IgD-negative memory B cell (primary cell): ENCODE data around the gene PROKR1. TPM values are rescaled to one million over a fixed set of nuclear protein-coding genes. Genes with fewer than 3 reads are reported as not detected.
"Not testable (repeated sequence)": the region's sequence is repeated elsewhere in the genome, so short reads cannot be mapped to it uniquely, and the experiment has no call there.

Experiments used
- H3K27ac Mint-ChIP-seq, 3 donors: one replicate each; pipeline ENCODE4 v1.8.0; 2020 to 2022; ENCODE audit warnings: mild to moderate bottlenecking in 3 of 3, mixed read lengths in 3 of 3, moderate library complexity in 1 of 3
- H3K27me3 Mint-ChIP-seq: one replicate; pipeline ENCODE4 v1.8.0; 2021; ENCODE audit warnings: mixed read lengths
- H3K36me3 Mint-ChIP-seq: one replicate; pipeline ENCODE4 v1.8.0; 2020; ENCODE audit warnings: mild to moderate bottlenecking, mixed read lengths
- H3K4me1 Mint-ChIP-seq, 3 donors: one replicate each; pipeline ENCODE4 v1.8.0; 2020 to 2022; ENCODE audit warnings: mixed read lengths in 3 of 3, mild to moderate bottlenecking in 1 of 3
- H3K4me3 Mint-ChIP-seq, 4 donors: one replicate each; pipeline ENCODE4 v1.8.0; 2020 to 2022; ENCODE audit warnings: mild to moderate bottlenecking in 4 of 4, mixed read lengths in 4 of 4, moderate library complexity in 3 of 4
- H3K9me3 Mint-ChIP-seq, 3 donors: one replicate each; pipeline ENCODE4 v1.8.0; 2020 to 2021; ENCODE audit warnings: mixed read lengths in 3 of 3, mild to moderate bottlenecking in 1 of 3
- polyA plus RNA-seq: library from polyadenylated mRNA; unstranded; fragments of 300-500 nt; fragmentation: Illumina TruSeq; gene quantifications from one replicate; pipeline ENCODE4 v1.2.3, GENCODE V29; 2021

The PROKR1 gene
- polyA plus RNA-seq, result not detected

DNA sequence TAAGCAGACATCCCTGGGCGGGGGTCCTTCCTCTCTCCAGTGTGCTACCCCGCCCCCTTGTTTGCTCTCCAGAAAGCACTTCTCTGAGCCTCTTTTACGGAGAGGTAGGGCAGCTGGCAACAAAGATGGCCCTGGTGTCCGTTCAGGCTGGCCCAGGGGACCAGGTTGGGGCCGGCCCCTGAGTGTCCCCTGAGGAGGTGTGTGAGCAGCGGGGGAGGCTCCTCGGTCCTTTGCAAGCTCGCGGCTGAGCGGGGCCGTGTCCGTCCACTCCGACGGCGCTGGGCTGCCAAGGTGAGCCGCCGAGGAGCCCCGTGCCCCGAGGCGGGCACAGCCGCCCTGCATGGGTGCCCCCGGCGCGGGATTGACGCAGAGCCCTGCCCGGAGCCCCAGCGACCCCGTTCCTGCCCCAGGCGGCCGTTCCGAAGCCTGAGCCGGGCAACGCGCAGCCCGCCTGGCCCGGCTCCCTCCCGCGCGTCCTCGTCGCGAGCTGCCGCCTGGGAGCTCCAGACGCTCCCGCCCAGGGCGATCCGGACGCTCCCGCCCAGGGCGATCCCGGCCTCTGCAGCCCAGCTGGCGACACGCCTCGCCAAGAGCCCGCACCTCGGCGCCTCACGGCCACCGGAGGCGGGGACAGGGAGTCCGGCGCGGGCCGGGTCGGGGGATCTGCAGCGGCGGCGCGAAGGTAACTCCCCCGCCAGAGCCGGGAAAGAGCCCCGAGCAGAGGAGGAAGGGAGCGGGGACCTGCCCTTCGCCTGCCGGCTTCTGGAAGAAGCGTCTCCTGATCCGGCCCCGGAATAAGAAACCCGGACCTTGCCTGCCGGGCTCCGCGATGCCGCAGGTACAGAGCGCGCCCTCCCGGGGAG is at the start of gene PROKR1:
PROKR1 (plus strand) TSS at position 569 of the 863 bp plus-strand sequence. CDS start 2,243 bp downstream, outside the sequence.
- peak within 1 kb of the TSS in 3 of 4 donors; percentile 60 to 66 (median 65) for H3K4me3 Mint-ChIP-seq
- H3K27ac Mint-ChIP-seq, result peak within 1 kb of the TSS in 1 of 3 donors; percentile 43
- H3K9me3 Mint-ChIP-seq, result peaks cover 5 to 22% (median 7%) of the 10 kb centered on the region in 3 donors
- peaks cover 4% of the 10 kb centered on the region for H3K36me3 Mint-ChIP-seq
- H3K4me1 Mint-ChIP-seq, result peaks cover 0 to 4% (median 4%) of the 10 kb centered on the region in 3 donors
- peaks cover 49% of the 10 kb centered on the region for H3K27me3 Mint-ChIP-seq

DNA sequence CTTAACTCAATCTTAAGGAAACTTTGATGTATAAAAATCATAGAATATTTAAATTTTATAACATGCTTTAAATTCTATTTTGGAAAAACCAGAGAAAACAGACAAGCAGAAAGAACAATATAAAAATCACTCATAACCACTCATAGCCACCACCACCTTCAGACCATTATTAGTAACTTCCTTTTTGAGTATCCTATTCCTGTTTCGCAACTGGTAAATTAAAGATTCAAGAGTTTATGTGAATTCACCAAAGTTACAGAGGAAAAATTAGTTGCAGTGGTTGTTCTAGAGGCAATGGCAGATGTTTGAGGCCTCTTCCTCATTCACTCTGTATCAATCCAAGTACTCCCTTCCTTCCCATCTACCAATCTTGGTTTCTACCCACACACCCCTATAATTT is 49.3 kb upstream of the PROKR1 start:
- Mint-ChIP-seq H3K4me3 (no peak overlapping the region), H3K36me3 (peaks cover 7% of the 10 kb centered on the region), H3K9me3 (peaks cover 0 to under 1% (median 0%) of the 10 kb centered on the region in 3 donors), H3K27ac (no peak overlapping the region), H3K4me1 (peaks cover 5 to 9% (median 9%) of the 10 kb centered on the region in 3 donors), H3K27me3 (no peaks in the 10 kb centered on the region)

DNA sequence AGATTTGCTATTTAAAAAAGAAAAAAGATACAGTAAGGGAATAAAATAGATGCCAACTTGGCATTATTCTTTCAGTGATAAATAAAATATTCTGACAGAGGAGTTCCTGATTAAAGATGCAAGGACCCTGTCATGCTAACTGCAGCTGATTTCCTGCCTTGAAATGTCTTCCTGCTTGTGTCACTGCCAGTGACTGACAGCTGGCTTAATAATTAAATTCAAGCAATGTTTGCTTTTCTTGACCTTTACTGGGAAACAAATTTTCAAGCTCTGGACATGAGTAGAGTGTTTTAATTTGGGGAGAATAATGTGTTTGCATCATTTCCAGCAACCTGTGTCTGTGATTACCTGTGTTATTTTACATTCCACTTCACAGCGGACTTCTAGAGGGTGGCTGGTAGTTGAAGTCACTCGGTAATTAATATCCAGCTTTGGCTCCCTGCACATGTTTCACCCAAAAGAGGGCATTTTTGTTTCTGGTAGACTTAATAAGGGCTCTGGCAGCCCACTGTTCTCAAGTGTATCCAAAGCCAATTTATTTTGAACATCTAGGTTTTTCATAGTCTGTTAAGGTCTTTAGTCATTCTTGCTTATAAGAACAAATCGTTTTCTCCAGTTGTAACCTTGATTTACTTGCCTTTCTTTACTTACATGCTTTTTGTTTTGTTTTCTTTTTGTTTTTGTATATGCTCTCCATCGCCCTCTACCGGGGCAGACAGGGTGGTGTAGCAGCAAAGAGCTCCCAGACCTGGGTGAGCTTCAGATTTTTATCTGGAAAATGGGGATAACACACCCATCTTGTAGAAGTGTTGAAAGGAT is 48.5 kb upstream of the PROKR1 start:
- H3K27ac Mint-ChIP-seq, result no peak overlapping the region
- H3K27me3 Mint-ChIP-seq, result no peaks in the 10 kb centered on the region
- peak overlapping the region in 1 of 4 donors; percentile 34 for H3K4me3 Mint-ChIP-seq

DNA sequence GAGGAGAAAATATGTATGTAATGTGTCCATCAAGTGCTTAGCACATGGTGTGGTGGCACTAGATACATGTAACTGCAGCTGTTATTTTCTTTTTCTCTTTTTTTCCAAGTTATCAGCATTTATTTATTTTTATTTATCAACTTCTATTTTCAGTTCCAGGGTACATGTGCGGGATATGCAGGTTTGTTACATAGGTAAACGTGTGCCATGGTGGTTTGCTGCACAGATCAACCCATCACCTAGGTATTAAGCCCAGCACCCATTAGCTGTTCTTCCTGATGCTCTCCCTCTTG is 47.9 kb upstream of the PROKR1 start:
- H3K27me3 Mint-ChIP-seq, H3K27ac Mint-ChIP-seq, H3K36me3 Mint-ChIP-seq, H3K4me1 Mint-ChIP-seq, H3K4me3 Mint-ChIP-seq: not testable (repeated sequence)
- peaks cover 0 to 11% (median 4%) of the 10 kb centered on the region in 3 donors for H3K9me3 Mint-ChIP-seq

More for the DNA sequence above, 48.5 kb upstream of the PROKR1 start:
- H3K9me3 Mint-ChIP-seq, result peaks cover 0 to 5% (median 2%) of the 10 kb centered on the region in 3 donors
- peaks cover 3% of the 10 kb centered on the region for H3K36me3 Mint-ChIP-seq
- peaks cover 5 to 9% (median 9%) of the 10 kb centered on the region in 3 donors for H3K4me1 Mint-ChIP-seq

DNA sequence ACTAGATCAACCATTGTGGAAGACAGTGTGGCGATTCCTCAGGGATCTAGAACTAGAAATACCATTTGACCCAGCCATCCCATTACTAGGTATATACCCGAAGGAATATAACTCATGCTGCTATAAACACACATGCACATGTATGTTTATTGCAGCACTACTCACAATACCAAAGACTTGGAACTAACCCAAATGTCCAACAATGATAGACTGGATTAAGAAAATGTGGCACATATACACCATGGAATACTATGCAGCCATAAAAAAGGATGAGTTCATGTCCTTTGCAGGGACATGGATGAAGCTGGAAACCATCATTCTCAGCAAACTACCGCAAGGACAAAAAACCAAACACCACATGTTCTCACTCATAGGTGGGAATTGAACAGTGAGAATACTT is 42.9 kb upstream of the PROKR1 start:
- not testable (repeated sequence) for H3K27me3 Mint-ChIP-seq, H3K4me3 Mint-ChIP-seq

DNA sequence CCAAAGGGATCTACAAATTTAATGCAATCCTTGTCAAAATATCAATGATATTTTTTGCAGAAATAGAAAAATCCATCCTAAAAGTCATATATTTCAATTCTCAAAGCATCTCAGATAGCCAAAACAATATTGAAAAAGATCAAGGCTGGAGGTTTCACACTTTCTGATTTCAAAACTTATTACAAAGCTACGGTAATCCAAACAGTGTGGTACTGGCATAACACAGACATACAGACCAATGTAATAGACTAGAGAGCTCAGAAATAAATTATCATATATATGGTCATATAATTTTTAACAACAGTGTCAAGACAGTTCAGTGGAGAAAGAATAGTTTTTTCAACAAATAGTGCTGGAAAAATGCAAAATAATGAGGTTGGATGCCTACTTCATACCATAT is 40.3 kb upstream of the PROKR1 start:
- H3K27me3 Mint-ChIP-seq, result no peaks in the 10 kb centered on the region
- H3K4me3 Mint-ChIP-seq, result no peak overlapping the region
- H3K4me1 Mint-ChIP-seq, result no peaks in the 10 kb centered on the region
- peaks cover 4 to 13% (median 13%) of the 10 kb centered on the region in 3 donors for H3K9me3 Mint-ChIP-seq
- H3K27ac Mint-ChIP-seq, result no peak overlapping the region
- H3K36me3 Mint-ChIP-seq, result peaks cover 3% of the 10 kb centered on the region

More for the DNA sequence above, 42.9 kb upstream of the PROKR1 start:
- H3K9me3 Mint-ChIP-seq, result peaks cover 4 to 13% (median 11%) of the 10 kb centered on the region in 3 donors
- not testable (repeated sequence) for H3K36me3 Mint-ChIP-seq, H3K27ac Mint-ChIP-seq, H3K4me1 Mint-ChIP-seq

DNA sequence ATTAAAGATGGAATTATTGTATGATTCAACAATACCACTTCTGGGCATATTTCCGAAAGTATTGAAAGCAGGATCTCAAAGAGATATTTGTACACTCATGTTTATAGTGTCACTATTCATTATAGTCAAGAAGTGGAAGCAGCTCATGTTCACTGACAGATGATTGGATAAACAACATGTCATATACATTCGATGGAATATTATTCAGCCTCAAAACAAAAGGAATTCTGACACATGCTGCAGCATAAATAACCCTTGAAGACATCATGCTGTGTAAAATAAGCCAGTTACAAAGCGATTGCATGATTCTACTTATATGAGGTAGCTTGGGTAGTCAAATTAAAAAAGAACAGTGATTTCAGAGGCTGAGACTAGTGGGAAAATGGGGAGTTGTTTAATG is 39.3 kb upstream of the PROKR1 start:
- H3K4me1 Mint-ChIP-seq, result no peaks in the 10 kb centered on the region
- H3K27me3 Mint-ChIP-seq, result no peaks in the 10 kb centered on the region
- H3K36me3 Mint-ChIP-seq, result peaks cover 3% of the 10 kb centered on the region
- peaks cover 4 to 13% (median 12%) of the 10 kb centered on the region in 3 donors for H3K9me3 Mint-ChIP-seq
- no peak overlapping the region for H3K4me3 Mint-ChIP-seq
- no peak overlapping the region for H3K27ac Mint-ChIP-seq

DNA sequence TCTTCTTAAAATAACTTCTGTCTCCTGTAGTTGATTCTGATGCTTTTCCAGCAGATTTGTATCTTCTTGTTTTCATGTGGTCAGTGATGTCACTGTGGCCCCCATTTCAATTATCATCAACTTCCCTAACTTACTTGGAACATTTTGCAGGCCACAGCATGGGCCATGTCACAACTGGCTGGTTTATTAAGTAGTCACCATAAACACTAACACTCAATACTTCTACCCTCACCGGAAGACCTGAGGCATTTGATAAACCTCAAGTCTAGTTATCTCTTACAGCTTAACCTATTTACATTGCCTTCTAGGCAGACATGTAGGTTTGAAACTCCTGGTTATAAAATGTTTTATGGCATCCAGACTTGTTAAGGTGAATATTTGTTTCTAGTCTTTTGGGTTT is 37.4 kb upstream of the PROKR1 start:
- peak overlapping the region in 1 of 3 donors; percentile 36 for H3K27ac Mint-ChIP-seq
- peaks cover 3% of the 10 kb centered on the region for H3K36me3 Mint-ChIP-seq
- no peak overlapping the region for H3K4me3 Mint-ChIP-seq
- no peaks in the 10 kb centered on the region for H3K4me1 Mint-ChIP-seq
- peaks cover 5 to 20% (median 7%) of the 10 kb centered on the region in 3 donors for H3K9me3 Mint-ChIP-seq
- no peaks in the 10 kb centered on the region for H3K27me3 Mint-ChIP-seq

DNA sequence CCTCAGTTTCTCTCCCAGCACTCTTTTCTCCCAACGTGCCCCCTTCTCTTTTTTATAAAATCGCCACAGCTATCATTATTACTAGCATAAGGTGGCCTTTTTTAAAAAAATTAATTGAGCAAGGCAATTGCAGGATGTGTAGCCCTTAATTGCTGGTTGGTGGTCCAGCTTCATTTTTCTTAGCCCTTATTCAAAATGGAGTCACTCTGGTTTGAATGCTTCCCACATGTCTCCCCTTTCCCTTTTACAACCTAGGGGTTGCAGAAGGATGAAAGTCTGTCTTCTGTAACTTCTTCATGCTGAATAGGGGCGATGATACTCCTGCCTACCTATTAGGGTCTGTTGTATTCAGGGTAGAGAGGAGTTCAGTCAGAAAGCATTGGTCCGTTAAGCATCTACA is 36.6 kb upstream of the PROKR1 start:
- Mint-ChIP-seq H3K36me3 (peaks cover 3% of the 10 kb centered on the region), H3K27me3 (no peaks in the 10 kb centered on the region), H3K4me1 (no peaks in the 10 kb centered on the region), H3K4me3 (no peak overlapping the region), H3K27ac (no peak overlapping the region), H3K9me3 (peaks cover 5 to 15% (median 9%) of the 10 kb centered on the region in 3 donors)

DNA sequence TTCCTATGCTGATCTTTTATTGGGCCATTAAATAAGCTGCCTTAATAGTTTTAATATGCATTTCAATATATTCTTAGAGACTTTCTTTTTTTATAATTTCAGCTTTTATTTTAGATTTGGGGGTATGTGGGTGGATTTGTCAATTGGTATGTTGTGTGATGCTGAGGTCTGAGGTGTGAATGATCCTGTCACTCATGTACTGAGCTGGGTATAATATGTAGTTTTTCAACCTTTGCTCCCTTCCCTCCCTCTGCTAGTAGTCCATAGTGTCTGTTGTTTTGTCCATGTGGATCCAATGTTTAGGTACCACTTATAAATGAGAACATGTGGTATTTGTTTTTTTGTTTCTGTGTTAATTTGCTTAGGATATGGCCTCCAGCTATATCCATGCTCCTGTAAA is 35.5 kb upstream of the PROKR1 start:
- Mint-ChIP-seq H3K27me3 (no peaks in the 10 kb centered on the region), H3K36me3 (peaks cover 3% of the 10 kb centered on the region), H3K27ac (no peak overlapping the region)

DNA sequence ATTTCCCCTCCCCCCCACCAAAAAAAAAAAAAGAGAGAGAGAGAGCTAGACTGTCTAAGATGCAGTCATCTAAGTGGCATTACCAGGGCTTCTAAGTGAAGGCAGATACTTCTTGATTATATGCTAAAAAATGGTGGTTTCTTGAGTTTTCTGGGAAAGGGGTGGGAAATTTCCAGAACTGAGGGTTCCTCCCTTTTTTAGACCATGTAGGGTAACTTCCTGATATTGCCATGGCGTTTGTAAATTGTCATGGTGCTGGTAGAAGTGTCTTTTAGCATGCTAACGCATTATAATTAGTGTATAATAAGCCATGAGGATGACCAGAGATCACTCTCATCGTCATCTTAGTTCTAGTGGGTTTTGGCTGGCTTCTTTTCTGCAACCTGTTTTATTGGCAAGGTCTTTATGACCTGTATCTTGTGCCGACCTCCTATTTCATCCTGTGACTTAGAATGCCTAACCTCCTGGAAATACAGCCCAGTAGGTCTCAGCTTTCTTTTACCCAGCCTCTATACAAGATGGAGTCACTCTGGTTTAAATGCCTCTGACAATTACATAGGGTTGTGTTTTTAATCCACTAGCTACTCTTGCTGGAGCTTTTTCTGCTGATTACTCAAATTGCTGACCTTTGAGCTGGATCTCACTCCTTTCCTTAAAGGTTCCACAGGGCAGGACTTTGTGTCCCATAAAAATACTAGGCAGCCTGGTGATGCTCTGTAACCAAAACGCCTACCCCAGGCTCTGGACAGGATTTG is 30.4 kb upstream of the PROKR1 start:
- H3K4me3 Mint-ChIP-seq, result no peak overlapping the region

More for the DNA sequence above, 35.5 kb upstream of the PROKR1 start:
- no peak overlapping the region for H3K4me3 Mint-ChIP-seq
- no peaks in the 10 kb centered on the region for H3K4me1 Mint-ChIP-seq
- H3K9me3 Mint-ChIP-seq, result peaks cover 5 to 12% (median 9%) of the 10 kb centered on the region in 3 donors

DNA sequence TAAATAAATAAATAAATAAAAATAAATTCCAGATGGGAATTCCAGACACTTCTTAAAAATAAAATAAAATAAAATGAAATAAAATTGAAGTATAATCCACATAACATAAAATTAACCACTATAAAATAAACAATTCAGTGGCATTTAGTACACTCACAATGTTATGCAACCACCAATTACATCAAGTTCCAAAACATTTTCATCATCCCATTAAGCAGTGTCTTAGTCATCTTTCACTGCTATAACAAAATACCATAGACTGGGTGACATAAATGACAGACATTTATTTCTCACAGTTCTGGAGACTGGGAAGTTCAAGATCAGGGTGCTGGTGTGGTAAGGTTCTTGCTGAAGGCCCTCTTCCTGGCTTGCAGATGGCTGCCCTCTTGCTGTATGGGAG is 22.6 kb upstream of the PROKR1 start:
- no peaks in the 10 kb centered on the region for H3K27me3 Mint-ChIP-seq
- H3K36me3 Mint-ChIP-seq, result peaks cover 4% of the 10 kb centered on the region
- peaks cover 2 to 14% (median 8%) of the 10 kb centered on the region in 3 donors for H3K9me3 Mint-ChIP-seq
- H3K27ac Mint-ChIP-seq, result no peak overlapping the region
- peaks cover 0 to 3% (median 0%) of the 10 kb centered on the region in 3 donors for H3K4me1 Mint-ChIP-seq
- no peak overlapping the region for H3K4me3 Mint-ChIP-seq

More for the DNA sequence above, 30.4 kb upstream of the PROKR1 start:
- Mint-ChIP-seq H3K4me1 (no peaks in the 10 kb centered on the region), H3K36me3 (peaks cover 7% of the 10 kb centered on the region), H3K9me3 (peaks cover 4 to 9% (median 7%) of the 10 kb centered on the region in 3 donors), H3K27me3 (no peaks in the 10 kb centered on the region), H3K27ac (no peak overlapping the region)

DNA sequence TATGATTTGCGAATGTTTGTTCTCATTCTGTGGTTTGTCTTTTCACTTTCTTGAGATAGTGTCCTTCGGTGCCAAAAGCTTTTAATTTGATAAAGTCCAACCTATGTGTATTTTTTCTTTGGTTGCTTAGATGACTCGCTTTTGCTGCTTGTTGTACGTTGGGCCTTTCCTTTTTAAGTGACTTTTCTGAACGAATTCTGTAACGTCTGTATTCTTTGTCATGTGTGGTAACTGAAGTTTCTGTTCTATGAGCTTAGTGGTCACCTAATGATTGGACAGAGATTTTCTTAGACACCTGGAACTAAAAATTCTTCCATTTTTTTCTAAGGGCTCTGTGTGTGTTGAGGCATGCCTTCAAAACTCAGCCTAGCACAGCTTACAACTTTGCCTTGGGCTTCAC is 19.6 kb upstream of the PROKR1 start:
- peaks cover 2% of the 10 kb centered on the region for H3K36me3 Mint-ChIP-seq
- no peaks in the 10 kb centered on the region for H3K27me3 Mint-ChIP-seq
- H3K4me1 Mint-ChIP-seq, result peaks cover 0 to 3% (median 0%) of the 10 kb centered on the region in 3 donors
- H3K27ac Mint-ChIP-seq, result no peak overlapping the region
- H3K4me3 Mint-ChIP-seq, result no peak overlapping the region
- peaks cover under 1 to 15% (median 8%) of the 10 kb centered on the region in 3 donors for H3K9me3 Mint-ChIP-seq

DNA sequence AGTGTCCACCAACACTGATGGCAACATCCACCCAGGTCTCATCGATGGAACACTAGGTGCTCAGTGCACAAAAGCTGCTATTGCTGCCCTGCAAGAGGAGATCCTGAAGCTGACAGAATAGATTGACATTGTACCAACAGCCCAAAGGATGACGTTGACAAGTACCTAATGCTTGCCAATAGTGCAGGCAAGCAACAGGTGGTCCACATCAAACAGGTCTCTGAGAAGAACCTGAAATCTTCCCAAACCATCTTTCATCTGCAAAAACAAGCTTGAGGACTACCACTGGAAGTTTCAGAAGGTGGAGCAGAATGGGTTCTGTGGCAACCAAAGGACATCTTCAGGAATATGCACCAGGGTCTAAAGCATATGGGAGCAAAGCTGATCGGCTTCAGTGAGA is 15.8 kb upstream of the PROKR1 start:
- H3K4me3 Mint-ChIP-seq, result no peak overlapping the region

More for the DNA sequence above, 15.8 kb upstream of the PROKR1 start:
- no peaks in the 10 kb centered on the region for H3K27me3 Mint-ChIP-seq
- H3K4me1 Mint-ChIP-seq, result no peaks in the 10 kb centered on the region
- H3K27ac Mint-ChIP-seq, result no peak overlapping the region
- H3K9me3 Mint-ChIP-seq, result peaks cover 2 to 9% (median 4%) of the 10 kb centered on the region in 3 donors
- H3K36me3 Mint-ChIP-seq, result peaks cover 2% of the 10 kb centered on the region
